Frontal cortex (tissue), 4 donors: ENCODE data around the gene SREBF2. TPM values are rescaled to one million over a fixed set of nuclear protein-coding genes. Genes with fewer than 3 reads are reported as not detected.
A peak's percentile ranks its signal among the peaks of the same experiment; 100 is the strongest.

ENCODE experiments used
- DNase-seq, 2 donors: peaks; one replicate each; pipeline ENCODE4 v3.0.0; 2012; ENCODE audit warnings: low spot score in 2 of 2
- FAIRE-seq: peaks from 2 replicates; lab custom pipeline; 2012; peaks lifted over from hg19 to GRCh38; lab: Jason Lieb, UNC
- total RNA-seq: library from RNA; depleted of rRNA; stranded (reverse); fragments of >200 nt; gene quantifications from one replicate; pipeline ENCODE4 v1.2.3, GENCODE V29; 2014
- donor health status: control.
- donor health status: control.
- donor health status: control.

Gene SREBF2
- total RNA-seq: 56.3 TPM

GRCh38 chr22:41832553-41833368 is at the start of gene SREBF2:
Gene SREBF2 (plus strand): TSS chr22:41833105. CDS start chr22:41833271, 166 bp downstream.
- DNase-seq (peak; percentile 95 to 97), FAIRE-seq (no peak)

- DNase-seq (no peak), FAIRE-seq (no peak)
Measured at GRCh38 chr22:41787331-41787730, 45.6 kb upstream of the SREBF2 start.

- FAIRE-seq (no peak), DNase-seq (no peak)
Measured at GRCh38 chr22:41793871-41794270, 39.0 kb upstream of the SREBF2 start.

- FAIRE-seq: no peak
- DNase-seq: no peak
Measured at GRCh38 chr22:41798736-41799135, 34.2 kb upstream of the SREBF2 start.

DNA sequence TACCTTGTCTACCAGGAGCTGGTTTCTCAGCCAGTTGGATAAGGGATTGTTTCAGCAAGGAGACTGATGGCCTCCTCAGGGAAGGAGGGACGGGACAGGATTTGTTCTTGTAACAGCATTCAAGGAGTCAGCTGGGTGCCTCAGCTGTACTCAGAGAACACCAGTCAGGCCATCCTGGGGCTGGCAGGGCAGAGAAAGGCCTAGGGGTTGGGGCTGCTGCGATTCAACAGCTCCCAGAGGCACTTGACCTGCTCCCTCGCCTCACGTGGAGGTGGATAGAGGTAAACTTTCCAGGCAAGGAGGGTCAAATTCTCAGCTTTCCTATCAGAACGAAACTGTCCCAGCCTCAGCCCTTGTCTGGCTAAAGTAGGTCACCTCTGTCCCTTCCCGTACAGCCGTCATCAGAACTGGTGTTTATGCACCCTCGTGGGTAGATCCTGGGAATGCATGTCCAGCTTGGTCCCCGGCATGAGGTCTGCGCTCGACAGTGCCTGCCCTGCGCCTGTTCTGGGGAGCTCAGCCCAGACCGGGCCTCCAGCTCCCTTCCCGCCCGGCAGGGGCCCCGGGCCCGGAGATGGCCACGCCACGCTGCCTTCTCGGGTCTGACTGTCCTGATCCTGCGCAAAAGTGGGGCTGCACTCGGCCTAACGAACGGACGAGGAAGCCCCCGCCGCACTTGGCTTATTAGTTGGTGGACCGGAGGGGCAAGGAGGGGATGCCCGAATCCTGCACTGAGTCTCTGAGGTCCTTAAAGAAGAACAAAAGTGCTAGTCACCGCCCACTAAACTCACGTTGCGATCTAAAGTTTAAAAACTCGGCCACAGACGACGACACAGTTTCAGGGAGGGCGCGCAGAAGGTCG is 33.2 kb upstream of the SREBF2 start:
- DNase-seq (peak; percentile 47 to 65), FAIRE-seq (no peak)

DNA sequence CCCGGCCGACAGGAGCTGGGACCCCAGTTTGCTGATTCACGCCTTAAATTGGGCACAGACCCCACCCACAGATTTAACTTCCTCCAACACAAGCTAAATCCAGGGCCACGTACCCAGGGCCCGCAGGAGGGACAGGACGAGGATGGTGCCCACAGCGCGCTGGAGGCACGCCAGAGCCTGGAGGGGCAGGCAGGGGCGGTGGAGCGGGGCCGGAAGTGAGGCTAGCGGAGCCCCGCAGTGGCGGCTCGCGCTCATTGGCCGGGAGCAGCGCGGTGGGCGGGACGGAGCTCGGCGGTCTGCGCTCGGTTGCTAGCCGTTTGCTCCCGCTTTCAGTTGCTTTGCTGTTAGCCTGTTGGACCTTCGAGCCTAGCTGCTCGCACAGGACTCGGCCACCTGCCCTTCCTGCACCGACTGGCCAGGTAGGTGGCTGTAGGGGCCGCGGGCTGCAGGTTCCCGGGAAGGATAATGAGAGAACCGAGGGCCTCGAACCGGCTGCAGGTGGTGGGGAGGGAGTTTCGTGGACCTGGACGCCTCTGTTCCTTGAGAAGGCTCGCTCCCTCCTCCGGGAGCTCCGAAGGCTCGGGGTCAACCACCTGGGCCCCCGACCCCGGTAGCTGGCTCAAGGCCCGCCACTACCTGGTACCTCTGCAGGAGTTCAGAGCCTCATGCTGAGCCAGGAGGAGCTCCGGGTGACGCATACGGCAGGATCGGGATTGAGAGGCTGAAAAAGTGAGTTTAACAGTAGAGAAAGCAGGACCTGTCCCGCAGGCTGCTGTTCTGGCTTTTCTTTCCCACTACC is 32.4 kb upstream of the SREBF2 start, which contains the start of gene CCDC134:
Gene CCDC134, plus strand, starts transcription at position 332 of the 799 bp plus-strand sequence. CDS start 8,212 bp downstream, outside the sequence.
- FAIRE-seq: no peak

DNA sequence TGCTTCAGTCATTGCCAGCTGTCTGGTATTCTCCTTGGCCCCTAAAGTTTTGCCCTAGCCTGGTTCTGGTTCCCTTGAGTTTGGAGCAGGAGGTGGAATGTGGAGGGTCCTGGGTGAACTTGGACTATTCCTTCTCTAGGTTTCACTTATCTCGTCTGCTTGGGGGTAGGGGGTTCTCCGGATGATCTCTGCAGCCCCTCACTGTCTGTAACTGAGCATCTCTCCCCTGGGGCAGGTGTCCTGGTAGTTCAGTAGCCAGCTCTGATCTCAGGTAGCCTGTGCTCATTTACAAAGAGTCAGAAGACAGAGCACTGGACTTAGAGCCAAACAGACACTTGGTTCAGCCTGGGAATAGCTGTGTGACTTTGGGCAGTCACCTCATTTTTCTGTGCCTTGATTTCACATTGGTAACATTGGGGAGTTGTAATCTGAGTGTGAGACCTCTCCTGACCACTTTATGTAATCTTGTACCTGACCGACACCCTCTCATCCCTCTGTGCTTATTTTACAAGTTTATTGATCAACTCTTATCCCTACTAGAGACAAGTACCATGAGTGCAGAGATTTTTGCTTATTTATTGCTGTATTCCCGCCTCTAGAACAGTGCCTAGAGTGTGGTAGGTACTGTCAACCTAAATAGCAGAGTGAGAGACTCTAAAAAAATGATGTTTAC is 31.6 kb upstream of the SREBF2 start:
- FAIRE-seq: no peak
- DNase-seq: peak in 1 of 2 donors; percentile 12

More for the DNA sequence above, 32.4 kb upstream of the SREBF2 start, which contains the start of gene CCDC134:
- DNase-seq: peak; percentile 87 to 97

GRCh38 chr22:41801886-41802285 is 31.0 kb upstream of the SREBF2 start:
- no peak for FAIRE-seq

GRCh38 chr22:41805639-41806038 is 27.3 kb upstream of the SREBF2 start:
- FAIRE-seq: no peak
- no peak for DNase-seq

More at GRCh38 chr22:41801886-41802285, 31.0 kb upstream of the SREBF2 start:
- DNase-seq: no peak

DNA sequence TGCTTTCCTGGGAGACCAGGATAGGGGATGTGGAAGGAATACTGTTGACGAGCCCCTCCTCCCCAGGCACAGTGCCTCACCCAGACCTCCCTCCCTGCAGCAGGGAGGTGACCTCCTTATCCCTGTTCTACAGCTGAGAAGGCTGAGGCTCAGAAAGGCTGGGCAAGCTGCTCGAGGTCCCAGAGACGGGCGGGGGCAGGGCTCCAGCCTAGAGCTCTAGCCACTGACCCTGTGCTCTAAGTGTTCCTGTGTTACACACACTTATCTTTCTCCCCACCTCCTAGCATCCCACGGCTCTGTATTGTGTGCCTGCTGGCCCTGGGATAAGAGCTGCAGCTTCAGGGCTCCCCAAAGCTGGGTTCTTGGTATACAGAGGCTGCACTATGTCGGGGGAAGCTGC is 24.5 kb upstream of the SREBF2 start:
- DNase-seq (no peak), FAIRE-seq (no peak)

- FAIRE-seq (no peak), DNase-seq (no peak)
Measured at GRCh38 chr22:41810022-41810421, 22.9 kb upstream of the SREBF2 start.

- no peak for DNase-seq
- no peak for FAIRE-seq
Measured at GRCh38 chr22:41812805-41813545, 19.9 kb upstream of the SREBF2 start.

GRCh38 chr22:41813726-41814410 is 19.0 kb upstream of the SREBF2 start:
- DNase-seq (no peak), FAIRE-seq (no peak)

DNA sequence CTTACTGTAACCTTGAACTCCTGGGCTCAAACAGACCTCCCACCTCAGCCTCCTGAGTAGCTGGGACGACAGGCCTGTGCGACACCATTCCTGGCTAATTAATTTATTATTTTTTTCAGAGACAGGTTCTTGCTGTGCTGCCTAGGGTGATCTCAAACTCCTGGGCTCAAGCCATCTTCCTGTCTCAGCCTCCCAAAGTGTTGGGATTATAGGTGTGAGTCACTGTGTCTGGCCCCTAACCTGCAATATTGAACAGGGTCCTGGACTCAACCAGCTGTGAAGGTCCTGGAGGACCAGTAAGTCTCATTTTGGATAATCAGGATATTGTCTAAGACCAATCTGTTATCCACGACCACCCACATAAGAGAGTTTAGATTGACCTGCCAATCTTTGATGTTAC is 17.2 kb upstream of the SREBF2 start:
- FAIRE-seq (no peak), DNase-seq (no peak)

- no peak for FAIRE-seq
Measured at GRCh38 chr22:41816241-41816640, 16.7 kb upstream of the SREBF2 start.

DNA sequence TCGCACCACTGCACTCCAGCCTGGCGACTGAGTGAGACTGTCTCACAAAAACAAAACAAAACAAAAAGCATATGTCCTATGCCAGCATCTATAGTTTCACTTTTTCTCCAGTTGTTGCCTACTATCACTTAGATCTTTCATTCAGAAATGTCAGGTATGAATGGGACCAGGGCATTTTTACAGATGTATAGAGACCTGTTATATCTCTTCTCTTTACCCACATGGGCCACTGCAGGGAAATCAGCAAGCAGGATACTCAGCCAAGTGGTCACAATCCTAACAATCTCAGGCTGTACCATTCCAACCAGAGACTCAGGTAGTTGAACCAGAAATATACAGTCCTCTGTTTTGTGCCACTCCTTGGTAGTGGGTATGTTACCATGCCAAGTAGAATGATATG is 16.0 kb upstream of the SREBF2 start:
- DNase-seq (no peak), FAIRE-seq (no peak)

More at GRCh38 chr22:41816241-41816640, 16.7 kb upstream of the SREBF2 start:
- DNase-seq: no peak

GRCh38 chr22:41818011-41818410 is 14.9 kb upstream of the SREBF2 start:
- DNase-seq (no peak), FAIRE-seq (no peak)

DNA sequence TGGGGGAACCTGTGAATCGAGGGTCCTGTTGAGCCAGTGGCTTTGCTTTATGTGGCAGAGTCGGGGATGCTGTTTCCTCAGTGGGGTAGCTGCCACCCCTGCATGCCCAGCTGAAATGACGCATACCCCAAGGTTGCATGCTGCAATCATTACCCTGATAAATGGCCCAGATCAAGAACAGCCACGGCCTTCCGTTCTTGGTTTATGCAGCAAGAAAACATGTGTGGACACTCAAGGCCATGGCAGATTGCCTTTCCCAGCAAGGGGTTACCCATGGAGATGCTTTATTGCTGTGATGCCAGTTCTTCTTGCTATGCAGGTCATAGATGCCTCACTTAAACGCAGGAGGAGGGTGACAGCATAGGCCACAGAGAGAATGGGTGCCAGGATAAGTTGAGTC is 14.3 kb upstream of the SREBF2 start:
- DNase-seq (no peak), FAIRE-seq (no peak)
